ENCODE data around the gene CHI3L2.
A peak's percentile ranks its signal among the peaks of the same experiment; 100 is the strongest.

Gene CHI3L2

DNA sequence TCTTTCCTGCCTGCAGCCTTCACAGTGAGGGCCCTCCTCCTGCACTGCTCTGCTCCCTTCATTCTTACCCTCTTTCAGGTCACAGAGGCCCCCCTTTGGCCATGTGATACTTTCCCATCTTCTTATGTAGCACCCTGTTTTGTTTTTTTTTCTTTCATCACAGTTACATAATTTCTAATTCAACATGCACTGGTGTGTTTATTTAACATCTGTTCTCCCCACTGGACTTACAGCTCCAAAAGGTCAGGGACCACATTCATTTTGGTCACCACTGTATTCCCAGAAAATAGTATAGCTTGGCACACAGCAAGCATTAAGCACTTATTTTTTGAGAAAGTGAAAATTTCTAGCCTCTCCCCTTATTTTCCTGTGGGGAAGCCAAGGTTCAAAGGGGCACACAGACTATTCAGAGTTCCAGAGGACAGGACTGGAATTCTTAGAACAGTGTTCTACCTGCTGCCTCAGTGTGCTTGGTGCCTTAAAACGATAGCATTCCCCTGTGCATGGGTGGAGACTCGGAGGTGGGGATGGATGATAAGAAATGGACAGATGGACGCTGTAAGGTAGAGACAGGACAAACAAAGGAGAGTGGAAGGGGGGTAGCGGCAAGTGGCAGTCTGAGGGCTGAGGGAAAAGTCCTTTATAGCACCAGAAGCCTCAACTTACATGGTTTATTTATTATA is 32.4 kb upstream of the CHI3L2 start:
- Histone ChIP-seq H3K27me3 (ENCODE audit: insufficient read depth, low read length) (no peaks in the 10 kb centered on the region), H3K9me3 (ENCODE audit: insufficient read depth, low read depth, low read length) (no peaks in the 10 kb centered on the region), H3K9ac (ENCODE audit: low read depth, low read length) (no peak overlapping the region), H3K4me3 (ENCODE audit: low read length) (no peak overlapping the region), H3K36me3 (ENCODE audit: insufficient read depth, low read depth, low read length) (no peaks in the 10 kb centered on the region), H3K4me1 (ENCODE audit: insufficient read depth, low read length) (no peaks in the 10 kb centered on the region; the same call in 1 of the 2 replicates), H3K27ac (ENCODE audit: low read length) (no peak overlapping the region)

DNA sequence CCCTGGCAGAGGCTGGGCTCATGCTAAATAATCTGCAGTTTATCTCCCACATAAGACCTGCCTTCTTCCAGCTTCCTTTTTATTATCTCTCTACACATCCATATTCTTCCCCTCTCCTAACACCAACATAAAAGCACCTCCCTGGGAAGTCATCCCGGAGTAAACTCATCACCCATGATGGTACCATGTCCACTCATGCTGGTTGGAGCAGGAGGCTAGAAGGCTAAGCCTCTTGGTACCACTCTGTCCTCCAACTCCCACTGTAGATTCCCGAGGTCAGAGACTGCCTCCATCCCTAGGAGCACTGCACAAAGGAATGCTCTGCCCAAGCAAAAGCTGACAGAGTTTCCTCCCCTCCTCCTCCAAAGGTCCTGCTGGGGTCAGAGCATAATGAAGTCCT is 31.3 kb upstream of the CHI3L2 start:
- H3K27me3 ChIP-seq (ENCODE audit: insufficient read depth, low read length), result no peaks in the 10 kb centered on the region
- no peaks in the 10 kb centered on the region; the same call in 1 of the 2 replicates for H3K4me1 ChIP-seq (ENCODE audit: insufficient read depth, low read length)
- H3K36me3 ChIP-seq (ENCODE audit: insufficient read depth, low read depth, low read length), result no peaks in the 10 kb centered on the region
- no peak overlapping the region for H3K9ac ChIP-seq (ENCODE audit: low read depth, low read length)
- no peak overlapping the region for H3K4me3 ChIP-seq (ENCODE audit: low read length)
- H3K9me3 ChIP-seq (ENCODE audit: insufficient read depth, low read depth, low read length), result no peaks in the 10 kb centered on the region
- H3K27ac ChIP-seq (ENCODE audit: low read length), result no peak overlapping the region

DNA sequence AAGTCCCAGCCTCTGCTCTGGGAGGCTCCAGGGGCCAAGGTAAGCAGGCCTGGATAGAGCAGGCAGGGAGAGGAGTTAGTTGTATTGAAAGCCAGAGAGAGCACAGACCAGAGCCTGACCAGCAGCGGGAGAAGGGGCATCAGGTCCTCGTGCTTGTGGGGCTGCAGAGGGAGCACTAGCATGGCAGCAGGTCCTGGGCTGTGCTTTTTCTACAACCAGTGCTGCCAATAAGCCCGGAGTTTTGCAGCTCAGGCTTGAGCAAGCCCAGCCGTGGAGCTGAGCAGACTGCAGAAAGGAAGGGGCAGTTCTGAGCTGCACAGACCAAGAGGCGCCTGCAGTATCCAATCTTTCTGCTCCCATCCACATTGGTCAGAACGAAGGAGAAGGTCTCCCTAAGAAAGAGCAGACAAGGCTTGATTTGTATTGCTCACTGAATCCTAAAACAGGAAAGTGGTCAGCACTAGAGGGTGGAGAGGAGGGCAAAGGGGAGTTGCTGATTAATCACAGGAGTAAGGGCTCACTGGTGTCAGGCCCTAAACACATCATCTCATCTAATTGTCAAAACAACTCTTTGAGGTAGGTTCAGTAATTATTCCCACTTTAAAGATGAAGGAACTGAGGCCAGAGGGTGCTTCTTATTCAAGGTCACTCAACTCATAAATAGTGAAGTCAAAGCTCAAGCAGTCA is 29.8 kb upstream of the CHI3L2 start:
- Histone ChIP-seq H3K27me3 (ENCODE audit: insufficient read depth, low read length) (peaks cover 4% of the 10 kb centered on the region; the same call in 1 of the 2 replicates), H3K36me3 (ENCODE audit: insufficient read depth, low read depth, low read length) (no peaks in the 10 kb centered on the region), H3K9me3 (ENCODE audit: insufficient read depth, low read depth, low read length) (no peaks in the 10 kb centered on the region), H3K9ac (ENCODE audit: low read depth, low read length) (no peak overlapping the region), H3K4me1 (ENCODE audit: insufficient read depth, low read length) (no peaks in the 10 kb centered on the region; the same call in 1 of the 2 replicates), H3K27ac (ENCODE audit: low read length) (no peak overlapping the region), H3K4me3 (ENCODE audit: low read length) (no peak overlapping the region)

GRCh38 chr1:111198836-111199235 is 28.7 kb upstream of the CHI3L2 start:
- Histone ChIP-seq H3K27ac (ENCODE audit: low read length) (no peak overlapping the region), H3K9ac (ENCODE audit: low read depth, low read length) (no peak overlapping the region), H3K4me3 (ENCODE audit: low read length) (no peak overlapping the region), H3K4me1 (ENCODE audit: insufficient read depth, low read length) (no peaks in the 10 kb centered on the region), H3K36me3 (ENCODE audit: insufficient read depth, low read depth, low read length) (no peaks in the 10 kb centered on the region), H3K9me3 (ENCODE audit: insufficient read depth, low read depth, low read length) (no peaks in the 10 kb centered on the region), H3K27me3 (ENCODE audit: insufficient read depth, low read length) (peaks cover 15% of the 10 kb centered on the region)

- Histone ChIP-seq H3K9me3 (ENCODE audit: insufficient read depth, low read depth, low read length) (no peaks in the 10 kb centered on the region), H3K27me3 (ENCODE audit: insufficient read depth, low read length) (peaks cover 20% of the 10 kb centered on the region), H3K27ac (ENCODE audit: low read length) (no peak overlapping the region), H3K4me1 (ENCODE audit: insufficient read depth, low read length) (no peaks in the 10 kb centered on the region), H3K36me3 (ENCODE audit: insufficient read depth, low read depth, low read length) (no peaks in the 10 kb centered on the region), H3K9ac (ENCODE audit: low read depth, low read length) (no peak overlapping the region), H3K4me3 (ENCODE audit: low read length) (no peak overlapping the region)
Observed at GRCh38 chr1:111199329-111199728, 28.2 kb upstream of the CHI3L2 start.

GRCh38 chr1:111199881-111200801 is 27.4 kb upstream of the CHI3L2 start, which contains the start of gene DENND2D:
TSS of gene DENND2D (minus strand) at chr1:111200646. CDS start at chr1:111200459, 187 bp downstream.
- Histone ChIP-seq H3K27me3 (ENCODE audit: insufficient read depth, low read length) (peaks cover 28% of the 10 kb centered on the region), H3K9ac (ENCODE audit: low read depth, low read length) (no peak within 1 kb of the TSS), H3K4me3 (ENCODE audit: low read length) (no peak within 1 kb of the TSS), H3K9me3 (ENCODE audit: insufficient read depth, low read depth, low read length) (no peaks in the 10 kb centered on the region), H3K27ac (ENCODE audit: low read length) (no peak within 1 kb of the TSS), H3K4me1 (ENCODE audit: insufficient read depth, low read length) (no peaks in the 10 kb centered on the region), H3K36me3 (ENCODE audit: insufficient read depth, low read depth, low read length) (no peaks in the 10 kb centered on the region)

DNA sequence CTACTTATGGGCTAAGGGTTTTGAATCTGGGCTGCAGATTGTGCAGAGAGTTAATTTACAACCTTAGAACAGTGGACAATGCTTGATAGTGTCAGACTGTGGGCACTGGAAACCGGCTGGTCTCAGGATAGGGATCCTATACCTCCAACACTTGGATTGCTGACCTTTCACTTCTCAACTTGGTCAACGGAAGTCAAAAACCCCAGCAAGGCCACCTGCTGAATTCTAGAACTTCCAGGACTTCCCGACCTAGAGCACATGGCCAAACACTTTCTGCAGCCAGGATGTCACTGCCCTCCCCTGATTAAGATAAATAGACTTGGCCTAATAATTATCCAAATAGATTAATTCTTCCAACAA is 26.7 kb upstream of the CHI3L2 start:
- no peak overlapping the region for H3K4me3 ChIP-seq (ENCODE audit: low read length)
- H3K4me1 ChIP-seq (ENCODE audit: insufficient read depth, low read length), result no peaks in the 10 kb centered on the region
- no peaks in the 10 kb centered on the region for H3K9me3 ChIP-seq (ENCODE audit: insufficient read depth, low read depth, low read length)
- no peak overlapping the region for H3K9ac ChIP-seq (ENCODE audit: low read depth, low read length)
- H3K27me3 ChIP-seq (ENCODE audit: insufficient read depth, low read length), result peaks cover 34% of the 10 kb centered on the region
- no peaks in the 10 kb centered on the region for H3K36me3 ChIP-seq (ENCODE audit: insufficient read depth, low read depth, low read length)
- H3K27ac ChIP-seq (ENCODE audit: low read length), result no peak overlapping the region

DNA sequence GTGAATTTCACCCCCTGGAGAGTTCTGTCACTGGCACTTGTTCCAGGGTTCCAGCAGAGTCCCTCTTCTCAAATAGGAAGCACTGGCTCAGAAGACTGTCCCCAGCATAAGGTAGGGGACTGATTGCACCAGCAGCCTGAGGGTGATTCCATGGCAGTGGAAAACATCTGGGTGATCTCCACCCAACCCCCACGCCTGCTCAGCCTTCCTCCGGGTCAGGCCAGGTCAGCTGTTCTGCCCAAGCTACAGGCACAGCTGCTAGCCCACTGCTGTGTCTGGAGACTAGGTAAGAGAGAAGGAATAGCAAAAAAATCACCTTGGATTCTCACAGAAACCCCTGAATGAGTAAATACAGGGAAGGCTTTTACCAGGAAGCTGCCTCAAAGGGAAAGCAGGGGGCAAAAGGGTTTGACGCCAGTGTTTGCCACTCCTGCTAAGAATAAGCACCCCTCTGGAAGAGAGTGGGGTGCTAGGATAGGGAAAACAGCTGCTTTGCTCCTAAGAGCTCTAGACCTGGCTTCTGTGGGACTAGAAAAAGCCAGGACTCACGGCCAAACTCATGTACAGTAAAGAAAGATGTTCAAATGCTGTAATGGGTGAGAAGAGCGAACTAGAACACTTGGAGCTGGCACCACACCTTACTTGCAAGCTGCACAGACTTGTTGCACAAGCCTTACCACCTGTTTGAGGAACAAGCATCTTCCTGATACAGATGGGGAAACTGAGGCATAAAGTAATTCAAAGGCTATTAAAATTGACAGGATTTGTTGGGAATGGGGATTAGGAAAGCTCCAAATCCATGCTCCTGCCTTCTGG is 26.0 kb upstream of the CHI3L2 start:
- no peaks in the 10 kb centered on the region for H3K9me3 ChIP-seq (ENCODE audit: insufficient read depth, low read depth, low read length)
- H3K4me1 ChIP-seq (ENCODE audit: insufficient read depth, low read length), result no peaks in the 10 kb centered on the region
- H3K27ac ChIP-seq (ENCODE audit: low read length), result no peak overlapping the region
- no peak overlapping the region for H3K9ac ChIP-seq (ENCODE audit: low read depth, low read length)
- no peak overlapping the region for H3K4me3 ChIP-seq (ENCODE audit: low read length)
- H3K27me3 ChIP-seq (ENCODE audit: insufficient read depth, low read length), result peaks cover 38% of the 10 kb centered on the region
- no peaks in the 10 kb centered on the region for H3K36me3 ChIP-seq (ENCODE audit: insufficient read depth, low read depth, low read length)

GRCh38 chr1:111202366-111202706 is 25.2 kb upstream of the CHI3L2 start:
- no peak overlapping the region for H3K4me3 ChIP-seq (ENCODE audit: low read length)
- H3K27ac ChIP-seq (ENCODE audit: low read length), result no peak overlapping the region
- no peaks in the 10 kb centered on the region for H3K4me1 ChIP-seq (ENCODE audit: insufficient read depth, low read length)
- no peaks in the 10 kb centered on the region for H3K9me3 ChIP-seq (ENCODE audit: insufficient read depth, low read depth, low read length)
- no peaks in the 10 kb centered on the region for H3K36me3 ChIP-seq (ENCODE audit: insufficient read depth, low read depth, low read length)
- no peak overlapping the region for H3K9ac ChIP-seq (ENCODE audit: low read depth, low read length)
- H3K27me3 ChIP-seq (ENCODE audit: insufficient read depth, low read length), result peaks cover 38% of the 10 kb centered on the region

DNA sequence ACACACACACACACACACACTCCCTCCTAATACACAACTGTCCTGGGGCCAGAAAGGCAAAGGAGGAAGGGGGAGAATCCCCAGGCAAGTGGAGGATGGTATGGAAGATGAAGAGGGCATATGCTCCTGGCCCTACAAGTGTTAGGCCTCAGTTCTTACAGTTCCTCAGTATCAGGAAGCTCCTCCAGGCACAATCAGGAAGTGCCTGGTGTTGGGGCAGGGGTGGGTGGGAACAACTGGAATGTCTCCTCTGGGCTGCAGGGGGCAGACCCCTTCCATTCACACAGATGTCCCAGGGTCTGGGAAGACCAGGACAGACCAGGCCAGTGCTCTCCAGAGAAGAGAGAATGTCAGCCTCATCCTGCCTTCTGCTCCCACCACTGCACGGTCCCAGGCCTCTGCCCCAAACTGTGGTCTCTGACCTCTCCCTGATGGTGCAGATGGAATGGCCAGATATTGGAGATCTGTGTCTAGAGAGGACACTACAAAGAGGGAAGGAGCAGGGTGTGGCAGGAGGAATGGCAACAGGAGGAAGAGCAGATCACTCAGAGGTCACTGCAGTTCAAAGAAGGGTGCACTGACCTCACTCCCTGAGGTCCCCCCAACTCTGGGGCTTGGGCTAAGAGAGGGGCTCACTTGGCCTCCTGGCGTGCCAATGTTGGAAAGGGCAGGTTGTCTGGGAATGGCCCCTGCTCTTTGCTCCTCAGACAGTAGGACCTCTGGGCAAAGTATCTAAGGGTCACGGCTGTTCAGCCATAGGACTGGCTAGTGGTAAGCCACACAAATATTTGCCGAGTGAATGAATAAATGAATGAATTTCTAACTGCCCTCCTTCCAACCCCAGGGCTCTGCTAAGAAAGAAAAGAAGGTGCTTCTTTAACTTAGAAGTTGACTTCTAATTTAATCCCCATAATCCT is 24.5 kb upstream of the CHI3L2 start:
- peaks cover 38% of the 10 kb centered on the region for H3K27me3 ChIP-seq (ENCODE audit: insufficient read depth, low read length)
- no peaks in the 10 kb centered on the region for H3K9me3 ChIP-seq (ENCODE audit: insufficient read depth, low read depth, low read length)
- no peaks in the 10 kb centered on the region for H3K4me1 ChIP-seq (ENCODE audit: insufficient read depth, low read length)
- H3K4me3 ChIP-seq (ENCODE audit: low read length), result peak overlapping the region; percentile 12; the same call in 1 of the 2 replicates
- H3K9ac ChIP-seq (ENCODE audit: low read depth, low read length), result no peak overlapping the region
- no peaks in the 10 kb centered on the region for H3K36me3 ChIP-seq (ENCODE audit: insufficient read depth, low read depth, low read length)
- no peak overlapping the region for H3K27ac ChIP-seq (ENCODE audit: low read length)
